Femur (tissue), 1 donor: Measurements from ENCODE around the gene PRDM16.

Experiments
- DNase-seq: peaks from one replicate; pipeline ENCODE4 v3.0.0-alpha.2; 2017

PRDM16 gene

DNA sequence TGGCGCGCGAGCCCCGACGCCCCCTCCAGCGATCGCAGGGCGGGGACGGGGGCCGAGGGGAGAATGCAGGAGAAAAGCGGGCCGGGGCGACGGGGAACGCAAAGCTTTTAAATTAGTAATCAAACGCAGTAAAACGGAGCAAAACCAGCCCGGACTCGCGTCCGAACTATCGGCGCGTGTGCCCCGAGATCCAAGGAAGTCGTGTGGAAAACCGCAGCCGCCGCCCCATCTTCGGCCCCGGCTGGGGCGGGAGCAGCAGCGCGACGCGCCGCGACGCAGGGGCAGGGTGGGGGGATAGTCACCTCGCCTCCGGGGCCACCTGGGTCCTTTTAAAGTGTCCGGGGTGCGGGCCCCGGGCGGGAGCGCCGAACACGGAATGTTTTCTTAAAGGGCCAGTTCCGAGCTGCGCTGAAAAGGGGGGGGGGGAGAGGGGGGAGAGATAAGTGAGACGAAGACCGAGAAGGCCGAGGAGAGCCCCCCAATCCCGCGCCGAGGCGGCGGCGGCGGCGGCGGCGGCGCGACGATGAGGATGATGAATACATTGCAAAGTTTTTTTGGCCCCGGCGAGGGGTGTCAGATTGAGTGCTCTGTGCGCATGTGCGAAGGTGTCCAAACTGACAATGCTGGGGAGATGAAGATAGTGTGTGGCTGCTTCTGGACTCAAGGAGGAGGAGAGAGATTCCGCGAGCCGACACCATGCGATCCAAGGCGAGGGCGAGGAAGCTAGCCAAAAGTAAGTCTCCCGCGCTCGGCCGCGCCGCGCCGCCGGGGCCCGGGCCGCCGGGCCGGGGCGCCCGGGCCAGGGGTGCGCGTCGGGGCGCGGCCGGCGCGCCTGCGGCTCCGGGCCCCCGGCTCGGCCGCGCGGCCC, at the start of gene PRDM16:
TSS of gene PRDM16 (plus strand) at position 640 of the 868 bp plus-strand sequence. CDS start at position 697, 57 bp downstream.
- DNase-seq: peak; percentile 58

DNA sequence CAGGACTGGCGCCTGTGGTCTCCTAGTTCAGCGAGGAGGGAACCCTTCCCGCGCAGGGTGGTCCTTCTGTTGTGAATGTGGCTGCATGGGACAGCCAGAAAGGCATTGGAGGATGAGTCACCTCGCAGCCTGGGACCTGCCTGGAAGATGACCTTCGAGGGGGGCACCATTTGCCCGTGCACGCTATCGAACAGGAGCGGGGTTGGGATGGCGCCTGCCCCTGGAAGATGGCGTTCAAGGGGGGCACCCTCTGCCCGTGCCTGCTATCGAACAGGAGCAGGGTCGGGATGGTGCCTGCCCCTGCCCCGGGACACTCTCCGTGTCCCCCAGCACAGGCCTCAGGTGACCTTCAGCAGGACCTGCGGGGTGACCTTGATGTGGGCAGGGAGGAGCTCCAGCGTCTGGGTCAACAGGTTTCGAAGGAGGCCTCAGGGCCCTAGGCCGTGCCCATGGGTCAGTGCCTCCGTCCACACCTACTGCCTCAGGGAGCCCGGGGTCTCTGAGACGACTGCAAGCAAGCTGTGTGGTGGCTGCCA, 49.4 kb upstream of the PRDM16 start:
- DNase-seq: peak; percentile 11

DNA sequence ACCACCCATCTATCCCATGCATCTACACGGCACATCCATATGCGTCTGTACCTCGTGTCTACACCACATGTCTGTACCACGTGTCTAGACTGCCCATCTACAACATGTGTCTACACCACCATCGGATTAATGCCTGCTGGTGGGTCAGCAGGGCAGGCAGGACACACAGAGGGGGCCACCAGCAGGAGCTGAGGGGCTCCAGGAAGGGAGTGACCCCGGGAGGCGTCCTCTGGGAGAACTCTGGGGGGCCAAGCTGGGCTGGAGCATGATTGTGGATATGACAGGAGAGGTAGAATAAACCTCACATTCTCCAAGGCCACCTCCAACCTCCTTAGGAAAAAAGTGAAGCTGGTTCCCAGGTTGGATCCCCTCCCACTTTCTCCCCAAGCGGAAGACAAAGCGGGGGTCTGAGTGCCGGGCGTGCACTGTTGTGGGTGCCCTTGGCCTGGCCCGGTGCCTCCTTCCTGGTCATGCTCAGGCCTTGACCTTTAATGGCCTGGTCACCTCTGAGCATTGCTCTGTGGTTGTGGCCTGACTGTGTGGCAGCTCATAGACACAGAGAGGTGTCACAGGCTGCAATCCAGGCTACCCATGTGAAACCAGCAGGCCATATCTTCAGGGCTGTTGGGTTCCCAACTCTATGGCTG, 48.6 kb upstream of the PRDM16 start:
- DNase-seq: peak; percentile 4

DNA sequence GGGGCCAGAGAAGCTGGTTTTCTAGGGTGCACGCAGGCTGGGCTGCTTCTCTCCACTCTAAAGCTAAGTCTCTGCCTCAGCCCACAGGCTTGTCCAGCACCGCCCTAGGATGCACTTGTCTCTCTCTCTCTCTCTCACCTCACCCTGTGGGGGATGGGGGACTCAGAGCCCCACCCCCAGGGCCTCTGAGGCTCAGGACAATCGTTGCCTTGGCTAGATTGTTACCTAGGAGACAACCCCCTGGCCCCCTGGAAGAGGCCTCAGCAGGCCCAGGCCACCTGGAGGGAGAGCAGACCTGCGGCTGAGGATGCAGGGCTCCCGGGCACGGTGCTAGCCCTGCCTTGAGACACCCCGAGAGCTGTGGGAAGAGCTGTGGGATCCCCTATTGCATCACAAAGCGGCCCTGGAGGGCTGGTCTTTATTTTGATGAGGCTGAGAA, 47.8 kb upstream of the PRDM16 start, which contains the start of gene ACTRT2:
TSS of gene ACTRT2 (plus strand) at position 235 of the 439 bp plus-strand sequence. CDS start 220 bp downstream, outside the sequence.
- peak; percentile 11 for DNase-seq

DNA sequence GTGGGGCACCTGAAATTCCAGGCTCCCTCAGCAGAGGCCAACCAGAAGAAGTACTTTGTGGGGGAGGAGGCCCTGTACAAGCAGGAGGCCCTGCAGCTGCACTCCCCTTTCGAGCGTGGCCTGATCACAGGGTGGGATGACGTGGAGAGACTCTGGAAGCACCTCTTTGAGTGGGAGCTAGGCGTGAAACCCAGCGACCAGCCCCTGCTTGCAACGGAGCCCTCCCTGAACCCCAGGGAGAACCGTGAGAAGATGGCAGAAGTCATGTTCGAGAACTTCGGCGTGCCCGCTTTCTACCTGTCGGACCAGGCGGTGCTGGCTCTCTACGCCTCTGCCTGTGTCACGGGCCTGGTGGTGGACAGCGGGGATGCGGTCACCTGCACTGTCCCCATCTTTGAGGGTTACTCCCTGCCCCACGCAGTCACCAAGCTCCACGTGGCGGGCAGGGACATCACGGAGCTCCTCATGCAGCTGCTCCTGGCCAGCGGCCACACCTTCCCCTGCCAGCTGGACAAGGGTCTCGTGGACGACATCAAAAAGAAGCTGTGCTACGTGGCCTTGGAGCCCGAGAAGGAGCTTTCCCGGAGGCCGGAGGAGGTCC, 47.1 kb upstream of the PRDM16 start:
- DNase-seq: peak; percentile 14

DNA sequence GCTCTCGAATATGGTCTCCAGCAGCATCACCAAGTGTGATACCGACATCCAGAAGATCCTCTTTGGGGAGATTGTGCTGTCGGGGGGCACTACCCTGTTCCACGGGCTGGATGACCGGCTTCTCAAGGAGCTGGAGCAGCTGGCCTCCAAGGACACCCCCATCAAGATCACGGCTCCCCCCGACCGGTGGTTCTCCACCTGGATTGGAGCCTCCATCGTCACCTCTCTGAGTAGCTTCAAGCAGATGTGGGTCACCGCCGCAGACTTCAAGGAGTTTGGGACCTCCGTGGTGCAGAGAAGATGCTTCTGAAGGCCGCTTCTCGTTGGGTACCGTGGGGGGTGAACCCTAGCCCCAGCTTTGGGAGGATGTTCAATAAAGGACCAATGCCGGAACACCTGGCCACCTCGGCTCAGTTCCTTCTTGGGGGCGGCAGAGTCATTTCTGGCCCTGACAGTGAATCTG, 46.5 kb upstream of the PRDM16 start:
- DNase-seq: peak; percentile 5

- no peak for DNase-seq
These were observed 46.0 kb upstream of the PRDM16 start for GRCh38 chr1:3022976-3023375.

DNA sequence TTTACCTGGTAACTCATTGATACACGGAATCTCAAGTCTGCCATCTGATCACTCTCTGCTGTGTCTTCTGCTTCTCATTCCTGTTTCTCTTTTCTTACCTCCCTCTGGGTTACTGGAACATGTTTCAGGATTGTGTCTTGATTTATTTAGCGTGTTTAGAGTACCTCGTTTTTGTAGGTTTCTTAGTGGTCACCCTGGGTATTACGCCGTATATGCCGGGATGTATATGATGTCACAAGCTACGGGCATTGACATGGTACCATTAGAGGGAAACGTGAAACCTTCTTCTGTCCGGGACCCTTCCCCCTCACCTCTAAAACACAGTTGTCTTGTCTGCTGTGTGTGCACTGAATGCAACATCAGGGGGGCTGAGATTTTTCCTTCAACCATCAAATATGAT, 45.0 kb upstream of the PRDM16 start:
- DNase-seq: peak; percentile 1

DNA sequence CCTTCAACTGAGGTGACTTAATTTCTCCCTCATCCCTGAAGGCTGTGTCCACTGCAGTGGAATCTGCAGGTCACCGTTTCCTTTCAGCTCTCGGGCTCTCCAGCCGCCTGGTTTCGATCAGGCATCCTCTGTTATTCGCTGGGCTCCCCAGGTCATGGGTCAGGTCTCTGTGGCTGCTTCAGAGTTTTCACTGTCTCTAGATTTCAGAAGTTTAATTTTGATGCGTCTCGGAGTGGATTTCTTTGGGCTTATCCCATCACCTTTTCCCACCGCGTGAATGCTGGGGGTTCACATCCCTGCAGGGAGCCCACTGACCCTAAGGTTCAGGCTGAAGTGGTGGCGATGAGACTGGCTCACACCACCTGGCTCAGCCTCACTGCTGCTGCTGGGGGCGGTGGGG, 44.4 kb upstream of the PRDM16 start:
- DNase-seq: no peak

GRCh38 chr1:3026124-3026523, 42.9 kb upstream of the PRDM16 start:
- no peak for DNase-seq

GRCh38 chr1:3026581-3027391, 42.2 kb upstream of the PRDM16 start:
- DNase-seq: no peak

DNA sequence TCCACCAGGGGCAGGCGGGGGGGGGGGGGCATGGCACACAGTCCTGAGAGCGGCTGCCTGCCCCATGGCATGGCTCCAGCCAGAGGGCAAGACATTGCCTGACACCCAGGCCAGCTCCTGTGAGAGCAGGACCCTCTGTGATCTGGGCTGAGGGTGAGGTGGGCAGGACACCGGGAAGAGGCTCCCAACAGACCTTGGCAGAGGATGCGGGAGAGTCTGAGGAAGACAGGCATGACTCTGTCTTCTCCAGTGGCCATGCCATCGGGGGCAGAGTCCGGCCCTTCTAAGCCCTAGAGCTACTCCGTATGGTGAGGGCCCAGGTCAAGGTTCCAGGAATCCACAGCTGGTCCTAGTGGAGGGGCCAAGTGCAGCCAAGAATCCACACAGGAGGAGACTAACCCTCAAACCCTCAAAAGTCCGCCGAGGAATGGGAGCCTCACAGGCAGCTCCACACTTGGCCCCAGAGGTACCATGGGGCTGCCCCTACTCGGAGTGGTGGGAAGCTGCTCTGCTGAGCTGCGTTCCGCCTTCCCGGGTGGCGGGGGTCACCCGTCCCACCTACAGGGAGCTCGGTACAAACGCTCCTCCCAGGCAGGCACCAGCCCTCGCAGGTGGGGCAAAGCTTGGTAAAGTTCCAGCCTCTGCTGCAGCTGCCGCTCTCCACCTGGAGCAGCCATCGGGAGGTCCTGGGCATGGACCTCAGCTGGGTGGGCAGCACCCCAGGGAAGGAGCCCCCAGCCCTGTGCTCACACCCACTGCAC, 41.2 kb upstream of the PRDM16 start:
- DNase-seq: peak; percentile 10

- DNase-seq: peak; percentile 18
These were observed 40.3 kb upstream of the PRDM16 start for GRCh38 chr1:3028531-3029282.

GRCh38 chr1:3029481-3029961, 39.5 kb upstream of the PRDM16 start:
- peak; percentile 12 for DNase-seq

GRCh38 chr1:3029991-3030662, 38.9 kb upstream of the PRDM16 start:
- peak; percentile 9 for DNase-seq

- peak; percentile 18 for DNase-seq
These were observed 38.2 kb upstream of the PRDM16 start for GRCh38 chr1:3030663-3031381.

GRCh38 chr1:3031401-3032221, 37.4 kb upstream of the PRDM16 start:
- DNase-seq: peak; percentile 55

- DNase-seq: peak; percentile 14
These were observed 36.5 kb upstream of the PRDM16 start for GRCh38 chr1:3032371-3033039.
